SK-N-SH (cell line): Measurements from ENCODE around the gene ZNF777. TPM values are rescaled to one million over a fixed set of nuclear protein-coding genes. Genes with fewer than 3 reads are reported as not detected.
A peak's percentile ranks its signal among the peaks of the same experiment; 100 is the strongest.

Experiments
- CTCF ChIA-PET: fragments of 300-600, 350-600 bp; formaldehyde crosslinking; extraction: SDS; loops from one replicate; lab custom pipeline; 2021; lab: Yijun Ruan, JAX
- POLR2A ChIA-PET: fragments of 350-600 bp; sonication (Branson Sonifier 250); formaldehyde crosslinking; extraction: SDS; loops from one replicate; lab custom pipeline; 2020; ENCODE audit warnings: antibody characterized with exemption, inconsistent platforms; lab: Yijun Ruan, JAX
- DNase-seq: peaks from one replicate; pipeline ENCODE4 v3.0.0; 2012
- H2AFZ ChIP-seq: fragments of 200-600 bp; sonication (generic); 2 replicates; pipeline ENCODE4 v1.8.1; 2016; ENCODE audit warnings: antibody characterized with exemption, mild to moderate bottlenecking, low read depth
- H3F3A ChIP-seq: fragments of 200-600 bp; sonication (generic); replicated peaks from 2 replicates; pipeline ENCODE3; 2016; ENCODE audit warnings: antibody characterized with exemption, mild to moderate bottlenecking; ENCODE audit not compliant: insufficient read depth
- H3K27ac ChIP-seq, 2 experiments: fragments of 200-500 bp in 1 of 2; fragments of 200-600 bp in 1 of 2; sonication (Bioruptor generic) in 1 of 2; sonication (generic), shearing (Covaris generic) in 1 of 2; 2 replicates each; pipeline versions ENCODE4 v1.5.1 to v1.6.1; 2014 to 2016; ENCODE audit warnings: low read depth in 2 of 2, inconsistent platforms in 1 of 2, low read length in 1 of 2, mild to moderate bottlenecking in 1 of 2, mixed read lengths in 1 of 2
- H3K27me3 ChIP-seq: fragments of 200-600 bp; sonication (generic), shearing (Covaris generic); 2 replicates; pipeline ENCODE4 v1.6.1; 2016; ENCODE audit warnings: mixed run types; ENCODE audit not compliant: insufficient read depth
- H3K36me3 ChIP-seq, 2 experiments: fragments of 200-500 bp in 1 of 2; fragments of 200-600 bp in 1 of 2; sonication (Bioruptor generic) in 1 of 2; sonication (generic) in 1 of 2; replicated peaks in 1 of 2; 2 replicates each; pipeline versions ENCODE3 to v1.5.1; 2014 to 2016; ENCODE audit warnings: low read length in 1 of 2, mild to moderate bottlenecking in 1 of 2; ENCODE audit not compliant: insufficient read depth in 2 of 2, control insufficient read depth in 1 of 2
- H3K4me1 ChIP-seq, 2 experiments: fragments of 200-500 bp in 1 of 2; fragments of 200-600 bp in 1 of 2; sonication (Bioruptor generic) in 1 of 2; sonication (generic), shearing (Covaris generic) in 1 of 2; 2 replicates each; pipeline versions ENCODE4 v1.5.1 to v1.6.1; 2014 to 2016; ENCODE audit warnings: low read depth in 1 of 2, low read length in 1 of 2, mixed run types in 1 of 2; ENCODE audit not compliant: insufficient read depth in 2 of 2, control insufficient read depth in 1 of 2
- H3K4me2 ChIP-seq: fragments of 200-600 bp; sonication (generic), shearing (Covaris generic); 2 replicates; pipeline ENCODE4 v1.6.1; 2017; ENCODE audit warnings: mixed run types
- H3K4me3 ChIP-seq, 2 experiments: fragments of 200-500 bp in 1 of 2; fragments of 200-600 bp in 1 of 2; sonication (Bioruptor generic) in 1 of 2; sonication (generic), shearing (Covaris generic) in 1 of 2; 2 replicates each; pipeline versions ENCODE4 v1.5.1 to v1.8.1; 2014 to 2016; ENCODE audit warnings: low read depth in 2 of 2, inconsistent platforms in 1 of 2, low read length in 1 of 2, mild to moderate bottlenecking in 1 of 2, mixed read lengths in 1 of 2, moderate library complexity in 1 of 2
- H3K79me2 ChIP-seq: fragments of 200-600 bp; sonication (generic); 2 replicates; pipeline ENCODE4 v1.8.1; 2017; ENCODE audit warnings: mild to moderate bottlenecking; ENCODE audit not compliant: insufficient read depth
- H3K9ac ChIP-seq: fragments of 200-600 bp; sonication (generic); 2 replicates; pipeline ENCODE4 v1.6.1; 2017; ENCODE audit warnings: mixed run types
- H3K9me2 ChIP-seq: fragments of 200-600 bp; sonication (generic); 2 replicates; pipeline ENCODE4 v1.6.1; 2017; ENCODE audit warnings: mixed run types
- H3K9me3 ChIP-seq: fragments of 200-600 bp; sonication (generic); 2 replicates; pipeline ENCODE4 v1.6.1; 2017; ENCODE audit warnings: mixed run types, mild to moderate bottlenecking, moderate library complexity
- H4K20me1 ChIP-seq: fragments of 200-600 bp; sonication (generic); 2 replicates; pipeline ENCODE4 v1.6.1; 2017; ENCODE audit warnings: mild to moderate bottlenecking, mixed run types; ENCODE audit not compliant: insufficient read depth
- CTCF ChIP-seq: fragments of 200-600 bp; sonication (generic); IDR thresholded peaks from 2 replicates; pipeline ENCODE4 v1.6.1; 2017; ENCODE audit warnings: antibody characterized with exemption, mild to moderate bottlenecking, moderate library complexity
- ELF1 ChIP-seq: IDR thresholded peaks from 2 replicates; pipeline ENCODE4 v1.4.0; 2012
- EP300 ChIP-seq, 2 experiments: IDR thresholded peaks; 2 replicates each; pipeline versions ENCODE4 v1.4.0 to v1.6.1; 2012; ENCODE audit warnings: borderline replicate concordance in 1 of 2, low read depth in 1 of 2, low read length in 1 of 2
- EZH2phosphoT487 ChIP-seq: fragments of 200-600 bp; sonication (generic); IDR thresholded peaks from 2 replicates; pipeline ENCODE4 v1.6.1; 2017; ENCODE audit warnings: low read depth, mixed run types, mild to moderate bottlenecking, antibody characterized with exemption, moderate library complexity, borderline replicate concordance
- FOSL2 ChIP-seq: IDR thresholded peaks from 2 replicates; pipeline ENCODE4 v1.4.0; 2012; ENCODE audit warnings: low read depth, mild to moderate bottlenecking, moderate library complexity, borderline replicate concordance
- FOXM1 ChIP-seq: IDR thresholded peaks from 2 replicates; pipeline ENCODE4 v1.4.0; 2012; ENCODE audit warnings: low read depth, mild to moderate bottlenecking
- GATA2 ChIP-seq: sonication (generic); formaldehyde crosslinking; IDR thresholded peaks from 2 replicates; pipeline ENCODE4 v1.5.0; 2020; ENCODE audit warnings: mild to moderate bottlenecking, missing genetic modification reagents
- MXI1 ChIP-seq: IDR thresholded peaks from 2 replicates; pipeline ENCODE4 v1.6.1; 2012; ENCODE audit warnings: mild to moderate bottlenecking, low read depth, low read length, improper control_type of control experiment
- NFIC ChIP-seq: IDR thresholded peaks from 2 replicates; pipeline ENCODE4 v1.4.0; 2012; ENCODE audit warnings: borderline replicate concordance
- NRF1 ChIP-seq: IDR thresholded peaks from 2 replicates; pipeline ENCODE4 v1.6.1; 2012; ENCODE audit warnings: low read depth, mild to moderate bottlenecking, low read length
- POLR2AphosphoS5 ChIP-seq: IDR thresholded peaks from 2 replicates; pipeline ENCODE4 v1.6.1; 2012; ENCODE audit warnings: low read depth, low read length
- RAD21 ChIP-seq: IDR thresholded peaks from 2 replicates; pipeline ENCODE4 v1.6.1; 2012; ENCODE audit warnings: mild to moderate bottlenecking, low read length
- RCOR1 ChIP-seq: fragments of 150-350 bp; IDR thresholded peaks from 2 replicates; pipeline ENCODE4 v1.6.1; 2017; ENCODE audit warnings: antibody characterized with exemption, low read length
- RXRA ChIP-seq: IDR thresholded peaks from 2 replicates; pipeline ENCODE4 v1.4.0; 2012; ENCODE audit warnings: low read depth, mild to moderate bottlenecking, borderline replicate concordance
- SMC3 ChIP-seq: IDR thresholded peaks from 2 replicates; pipeline ENCODE4 v1.6.1; 2012; ENCODE audit warnings: low read depth, low read length, improper control_type of control experiment
- TCF12 ChIP-seq: IDR thresholded peaks from 2 replicates; pipeline ENCODE4 v1.4.0; 2012
- TEAD4 ChIP-seq: IDR thresholded peaks from 2 replicates; pipeline ENCODE4 v1.4.0; 2012; ENCODE audit warnings: mild to moderate bottlenecking, borderline replicate concordance; ENCODE audit not compliant: insufficient read depth
- USF2 ChIP-seq: fragments of 150-350 bp; IDR thresholded peaks from 2 replicates; pipeline ENCODE4 v1.6.1; 2017; ENCODE audit warnings: antibody characterized with exemption, low read length, low read depth, borderline replicate concordance
- WGBS: methylation state at CpG from one replicate; pipeline ENCODE4 v1.1.6; 2017; ENCODE audit warnings: low lambda C conversion rate; 5-methylcytosine and 5-hydroxymethylcytosine counted together
- polyA plus RNA-seq, 3 experiments: library from polyadenylated mRNA; depleted of rRNA; stranded (reverse); fragments of >200 nt; gene quantifications; 2 replicates each; pipeline ENCODE4 v1.2.3, GENCODE V29; 2012
- TF ChIP-seq, protein P1 (sequence below): IDR thresholded peaks from 2 replicates; pipeline ENCODE4 v1.4.0; 2012; ENCODE audit warnings: low read depth, borderline replicate concordance
- TF ChIP-seq, protein P2 (sequence below): IDR thresholded peaks from 2 replicates; pipeline ENCODE4 v1.6.1; 2012; ENCODE audit warnings: mild to moderate bottlenecking, low read depth, low read length, moderate library complexity

ZNF777 gene
- polyA plus RNA-seq, 1 of the 3 experiments (the other 2 are of a cell fraction), result 6.2 TPM

DNA sequence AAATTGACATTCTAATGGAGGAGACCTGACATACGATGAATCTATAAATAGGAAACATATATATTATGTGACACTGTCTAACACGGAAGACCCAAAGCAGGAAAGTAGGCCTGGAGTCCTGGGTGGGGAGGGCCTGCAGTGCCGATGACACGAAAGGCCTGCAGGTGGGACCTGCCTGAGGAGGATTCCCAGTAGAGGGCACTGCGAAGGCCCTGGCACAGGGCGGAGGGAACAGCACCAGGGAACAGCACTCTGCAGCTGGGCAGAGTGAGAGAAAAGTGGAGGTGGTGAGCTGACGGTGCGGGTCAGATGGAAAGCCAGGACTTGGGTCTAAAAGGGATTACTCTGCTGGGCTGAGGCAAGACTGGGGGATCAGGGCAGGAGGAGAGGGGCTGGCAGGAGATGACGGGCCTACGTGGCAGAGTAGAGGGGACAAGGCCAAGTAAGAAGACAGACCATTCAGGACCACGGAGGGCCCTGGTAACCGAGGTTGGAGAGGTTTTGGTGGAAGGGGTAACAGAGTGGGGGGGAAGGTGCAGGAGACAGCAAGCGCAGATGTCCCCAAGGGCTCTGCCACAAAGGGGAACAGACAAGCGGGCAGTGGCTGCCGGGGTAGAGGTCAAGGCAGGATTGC lies 28.6 kb upstream of the ZNF777 start:
- Histone ChIP-seq H3K9me3 (peaks cover under 1% of the 10 kb centered on the region; the same call in 1 of the 2 replicates), H3K4me1 (no peaks in the 10 kb centered on the region), H3K9ac (no peak overlapping the region), H4K20me1 (peaks cover 2% of the 10 kb centered on the region), H3K79me2 (peaks cover 8% of the 10 kb centered on the region), H3K27me3 (no peaks in the 10 kb centered on the region), H3K27ac (no peak overlapping the region), H3K4me3 (no peak overlapping the region), H3K9me2 (no peaks in the 10 kb centered on the region), H3F3A (peaks cover 8% of the 10 kb centered on the region), H3K4me2 (no peak overlapping the region), H2AFZ (no peak overlapping the region), H3K36me3 (peaks cover 66 to 88% of the 10 kb centered on the region in 2 experiments)
- TF ChIP-seq ELF1 (no peak), TEAD4 (no peak), SMC3 (peak; percentile 33), CTCF (peak; percentile 31), RAD21 (no peak; the same call in 1 of the 2 replicates), MXI1 (no peak), FOXM1 (no peak), EP300 (IDR thresholded peaks at IDR 0.05; ENCODE audit: borderline replicate concordance in 1 of 2, low read depth in 1 of 2, low read length in 1 of 2) (no peak), NFIC (no peak), POLR2AphosphoS5 (no peak), EZH2phosphoT487 (no peak), RCOR1 (no peak)
- ChIA-PET CTCF (interaction anchor here (1.6 kb wide), 1 partner anchor 252 kb away, joined by 4 read pairs; no protein-coding TSS in a partner anchor), POLR2A (no interaction called here)
- DNase-seq, result peak; percentile 59
- WGBS, result 94% methylated on average over 15 of the region's 15 CpGs

- Histone ChIP-seq H3K27me3 (no peaks in the 10 kb centered on the region), H3K4me2 (no peak overlapping the region), H3K4me1 (no peaks in the 10 kb centered on the region), H3K27ac (no peak overlapping the region), H3K9me2 (no peaks in the 10 kb centered on the region), H4K20me1 (0 out of 2 replicates have a peak, but pooled peaks cover 3% of the 10 kb centered on the region), H3K9ac (no peak overlapping the region), H3K9me3 (peaks cover 8% of the 10 kb centered on the region; the same call in 1 of the 2 replicates), H3K4me3 (no peak overlapping the region), H3F3A (no peaks in the 10 kb centered on the region), H2AFZ (no peak overlapping the region), H3K36me3 (peaks cover 74 to 79% of the 10 kb centered on the region in 2 experiments), H3K79me2 (peaks cover 23% of the 10 kb centered on the region)
- ChIA-PET POLR2A (interaction anchor here (0.6 kb wide), 1 partner anchor 17 kb away, joined by 3 read pairs; no protein-coding TSS in a partner anchor), CTCF (interaction anchor here (0.6 to 1.6 kb wide), 3 partner anchors 16 to 19 kb away, joined by 4 to 10 read pairs (median 4); partner anchors contain the start of gene ZNF777)
- TF ChIP-seq GATA2 (CRISPR knock-in tag), result no peak
- TF ChIP-seq EP300 (IDR thresholded peaks at IDR 0.05; ENCODE audit: borderline replicate concordance in 1 of 2, low read depth in 1 of 2, low read length in 1 of 2), result no peak
- no peak for TF ChIP-seq RXRA
- TF ChIP-seq NFIC, result no peak
- TF ChIP-seq NRF1, result no peak
- no peak for TF ChIP-seq TCF12
- no peak for TF ChIP-seq FOSL2
- TF ChIP-seq, protein P1, sequence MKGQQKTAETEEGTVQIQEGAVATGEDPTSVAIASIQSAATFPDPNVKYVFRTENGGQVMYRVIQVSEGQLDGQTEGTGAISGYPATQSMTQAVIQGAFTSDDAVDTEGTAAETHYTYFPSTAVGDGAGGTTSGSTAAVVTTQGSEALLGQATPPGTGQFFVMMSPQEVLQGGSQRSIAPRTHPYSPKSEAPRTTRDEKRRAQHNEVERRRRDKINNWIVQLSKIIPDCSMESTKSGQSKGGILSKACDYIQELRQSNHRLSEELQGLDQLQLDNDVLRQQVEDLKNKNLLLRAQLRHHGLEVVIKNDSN, result no peak
- no peak for TF ChIP-seq USF2
- TF ChIP-seq, protein P2, sequence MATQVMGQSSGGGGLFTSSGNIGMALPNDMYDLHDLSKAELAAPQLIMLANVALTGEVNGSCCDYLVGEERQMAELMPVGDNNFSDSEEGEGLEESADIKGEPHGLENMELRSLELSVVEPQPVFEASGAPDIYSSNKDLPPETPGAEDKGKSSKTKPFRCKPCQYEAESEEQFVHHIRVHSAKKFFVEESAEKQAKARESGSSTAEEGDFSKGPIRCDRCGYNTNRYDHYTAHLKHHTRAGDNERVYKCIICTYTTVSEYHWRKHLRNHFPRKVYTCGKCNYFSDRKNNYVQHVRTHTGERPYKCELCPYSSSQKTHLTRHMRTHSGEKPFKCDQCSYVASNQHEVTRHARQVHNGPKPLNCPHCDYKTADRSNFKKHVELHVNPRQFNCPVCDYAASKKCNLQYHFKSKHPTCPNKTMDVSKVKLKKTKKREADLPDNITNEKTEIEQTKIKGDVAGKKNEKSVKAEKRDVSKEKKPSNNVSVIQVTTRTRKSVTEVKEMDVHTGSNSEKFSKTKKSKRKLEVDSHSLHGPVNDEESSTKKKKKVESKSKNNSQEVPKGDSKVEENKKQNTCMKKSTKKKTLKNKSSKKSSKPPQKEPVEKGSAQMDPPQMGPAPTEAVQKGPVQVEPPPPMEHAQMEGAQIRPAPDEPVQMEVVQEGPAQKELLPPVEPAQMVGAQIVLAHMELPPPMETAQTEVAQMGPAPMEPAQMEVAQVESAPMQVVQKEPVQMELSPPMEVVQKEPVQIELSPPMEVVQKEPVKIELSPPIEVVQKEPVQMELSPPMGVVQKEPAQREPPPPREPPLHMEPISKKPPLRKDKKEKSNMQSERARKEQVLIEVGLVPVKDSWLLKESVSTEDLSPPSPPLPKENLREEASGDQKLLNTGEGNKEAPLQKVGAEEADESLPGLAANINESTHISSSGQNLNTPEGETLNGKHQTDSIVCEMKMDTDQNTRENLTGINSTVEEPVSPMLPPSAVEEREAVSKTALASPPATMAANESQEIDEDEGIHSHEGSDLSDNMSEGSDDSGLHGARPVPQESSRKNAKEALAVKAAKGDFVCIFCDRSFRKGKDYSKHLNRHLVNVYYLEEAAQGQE, result no peak
- 94% methylated on average over 1 of the region's 1 CpG for WGBS
- no peak for DNase-seq
These were observed 18.7 kb upstream of the ZNF777 start for GRCh38 chr7:149479568-149479967.
